K562 (cell line): Measurements from ENCODE around the gene REEP6. TPM values are rescaled to one million over a fixed set of nuclear protein-coding genes. Genes with fewer than 3 reads are reported as not detected.
A peak's percentile ranks its signal among the peaks of the same experiment; 100 is the strongest.

ENCODE experiments used
- FOS ChIP-seq: IDR thresholded peaks from 3 replicates; pipeline ENCODE4 v1.6.1; 2011; ENCODE audit not compliant: insufficient read length; ENCODE audit errors: extremely low read depth
- GTF2F1 ChIP-seq: IDR thresholded peaks from 2 replicates; pipeline ENCODE4 v1.6.1; 2011; ENCODE audit warnings: low read depth, low read length, improper control_type of control experiment
- HNRNPUL1 ChIP-seq: fragments of 200-400 bp; formaldehyde crosslinking; IDR thresholded peaks from 2 replicates; pipeline ENCODE4 v1.6.1; 2017; ENCODE audit warnings: low read length
- KDM4B ChIP-seq, 2 experiments: fragments of 450-650 bp in 1 of 2; sonication (generic) in 1 of 2; IDR thresholded peaks; 2 replicates each; pipeline ENCODE4 v1.6.1; 2016 to 2017; ENCODE audit warnings: borderline replicate concordance in 2 of 2, antibody characterized with exemption in 1 of 2, low read depth in 1 of 2, mild to moderate bottlenecking in 1 of 2
- KDM5B ChIP-seq: fragments of 200-600 bp; sonication (generic); IDR thresholded peaks from 2 replicates; pipeline ENCODE4 v1.6.1; 2012; ENCODE audit warnings: low read depth, mild to moderate bottlenecking, moderate library complexity, low read length, control low read depth, inconsistent platforms; ENCODE audit not compliant: insufficient replicate concordance
- KLF10 ChIP-seq: fragments of 250-450 bp; sonication (Bioruptor Pico); IDR thresholded peaks from 2 replicates; pipeline ENCODE4 v1.6.1; 2021; ENCODE audit warnings: matching md5 sums
- MTF1 ChIP-seq: fragments of 250-450 bp; sonication (Bioruptor Pico); IDR thresholded peaks from 2 replicates; pipeline ENCODE4 v1.9.0; 2021; ENCODE audit warnings: moderate library complexity, mild to moderate bottlenecking, inconsistent platforms, borderline replicate concordance
- NFYB ChIP-seq: IDR thresholded peaks from 2 replicates; pipeline ENCODE4 v1.6.1; 2011; ENCODE audit warnings: mild to moderate bottlenecking, moderate library complexity; ENCODE audit not compliant: insufficient read length; ENCODE audit errors: extremely low read depth
- NONO ChIP-seq, 2 experiments: fragments of 200-400 bp in 1 of 2; fragments of 450-650 bp in 1 of 2; formaldehyde crosslinking in 1 of 2; IDR thresholded peaks; 2 replicates each; pipeline ENCODE4 v1.6.1; 2017; ENCODE audit warnings: low read depth in 2 of 2, mild to moderate bottlenecking in 2 of 2, moderate library complexity in 2 of 2, low read length in 1 of 2
- PHTF2 ChIP-seq: fragments of 250-450 bp; sonication (Bioruptor Pico); IDR thresholded peaks from 2 replicates; pipeline ENCODE4 v1.5.0; 2021; ENCODE audit warnings: mild to moderate bottlenecking
- RBM22 ChIP-seq: fragments of 200-400 bp; formaldehyde crosslinking; IDR thresholded peaks from 2 replicates; pipeline ENCODE4 v1.6.1; 2018; ENCODE audit warnings: low read length, low read depth; ENCODE audit not compliant: poor library complexity, severe bottlenecking
- STAT5B ChIP-seq: fragments of 250-450 bp; sonication (Bioruptor Pico); IDR thresholded peaks from 2 replicates; pipeline ENCODE4 v1.8.0; 2021; ENCODE audit warnings: mild to moderate bottlenecking, inconsistent platforms
- TSC22D4 ChIP-seq: fragments of 450-650 bp; IDR thresholded peaks from 2 replicates; pipeline ENCODE4 v1.6.1; 2016; ENCODE audit warnings: missing genetic modification characterization, missing biosample characterization, control low read depth
- ZNF184 ChIP-seq: sonication (generic); formaldehyde crosslinking; IDR thresholded peaks from 2 replicates; pipeline ENCODE4 v1.5.0; 2020; ENCODE audit warnings: missing genetic modification reagents
- ZNF232 ChIP-seq: sonication (generic); formaldehyde crosslinking; IDR thresholded peaks from 2 replicates; pipeline ENCODE4 v1.8.0; 2022; ENCODE audit warnings: mild to moderate bottlenecking, missing genetic modification reagents
- polyA plus RNA-seq, 8 experiments: library from polyadenylated mRNA; depleted of rRNA in 4 of 8; stranded (reverse) in 5 of 8; unstranded in 3 of 8; fragments of >200 nt; fragmentation: Nextera tagmentation in 2 of 8; fragmentation: Illumina TruSeq in 1 of 8; extraction: Ambion mirVana in 2 of 8; extraction: Trizol in 1 of 8; gene quantifications; 2 replicates each; pipeline versions ENCODE4 v1.2.1 to v1.2.3, GENCODE V29; 2011 to 2014; ENCODE audit warnings: inconsistent platforms in 1 of 8, missing spikeins in 1 of 8
- total RNA-seq, 7 experiments: library from RNA; depleted of rRNA in 6 of 7; stranded (reverse); fragments of >200 nt in 6 of 7; fragmentation: Illumina TruSeq in 2 of 7; extraction: Trizol in 2 of 7; gene quantifications; 2 replicates each; pipeline versions ENCODE4 v1.2.1 to v1.2.3, GENCODE V29; 2011 to 2021; ENCODE audit warnings: low replicate concordance in 1 of 7
- TF ChIP-seq, protein P1 (sequence below): fragments of 450-650 bp; conservative IDR thresholded peaks from 2 replicates; pipeline ENCODE4 v1.6.1; 2016; ENCODE audit warnings: missing genetic modification characterization, low read depth, mild to moderate bottlenecking, control low read depth, missing compliant biosample characterization
- TF ChIP-seq, protein P2 (sequence below): sonication (generic); formaldehyde crosslinking; IDR thresholded peaks from 2 replicates; pipeline ENCODE4 v1.8.1; 2022; ENCODE audit warnings: missing genetic modification reagents

Gene REEP6
- total and polyA plus RNA-seq, 9 of the 15 experiments (the other 6 are each of a cell fraction or from before 2014, with no cell fraction given), result 1.2 to 64.2 (median 12.7) TPM

GRCh38 chr19:1456121-1456900 lies 34.7 kb upstream of the REEP6 start (continued):
- TF ChIP-seq FOS (no peak), KLF10 (no peak), KDM5B (no peak), HNRNPUL1 (no peak), RBM22 (peak; percentile 47), KDM4B (IDR thresholded peaks at IDR 0.05; ENCODE audit: borderline replicate concordance in 2 of 2, low read depth in 1 of 2) (no peak), PHTF2 (no peak), STAT5B (CRISPR knock-in tag) (no peak), TSC22D4 (tag) (no peak), MTF1 (no peak), NFYB (no peak), ZNF184 (no peak), GTF2F1 (no peak), ZNF232 (no peak), NONO (IDR thresholded peaks at IDR 0.05; ENCODE audit: low read depth in 2 of 2, low read length in 1 of 2) (0 out of 4 replicates have a peak, but pooled peaks of 1 of the 2 experiments have one; percentile 5)
- TF ChIP-seq, protein P1, sequence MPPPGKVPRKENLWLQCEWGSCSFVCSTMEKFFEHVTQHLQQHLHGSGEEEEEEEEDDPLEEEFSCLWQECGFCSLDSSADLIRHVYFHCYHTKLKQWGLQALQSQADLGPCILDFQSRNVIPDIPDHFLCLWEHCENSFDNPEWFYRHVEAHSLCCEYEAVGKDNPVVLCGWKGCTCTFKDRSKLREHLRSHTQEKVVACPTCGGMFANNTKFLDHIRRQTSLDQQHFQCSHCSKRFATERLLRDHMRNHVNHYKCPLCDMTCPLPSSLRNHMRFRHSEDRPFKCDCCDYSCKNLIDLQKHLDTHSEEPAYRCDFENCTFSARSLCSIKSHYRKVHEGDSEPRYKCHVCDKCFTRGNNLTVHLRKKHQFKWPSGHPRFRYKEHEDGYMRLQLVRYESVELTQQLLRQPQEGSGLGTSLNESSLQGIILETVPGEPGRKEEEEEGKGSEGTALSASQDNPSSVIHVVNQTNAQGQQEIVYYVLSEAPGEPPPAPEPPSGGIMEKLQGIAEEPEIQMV (tag), result no peak
- TF ChIP-seq, protein P2, sequence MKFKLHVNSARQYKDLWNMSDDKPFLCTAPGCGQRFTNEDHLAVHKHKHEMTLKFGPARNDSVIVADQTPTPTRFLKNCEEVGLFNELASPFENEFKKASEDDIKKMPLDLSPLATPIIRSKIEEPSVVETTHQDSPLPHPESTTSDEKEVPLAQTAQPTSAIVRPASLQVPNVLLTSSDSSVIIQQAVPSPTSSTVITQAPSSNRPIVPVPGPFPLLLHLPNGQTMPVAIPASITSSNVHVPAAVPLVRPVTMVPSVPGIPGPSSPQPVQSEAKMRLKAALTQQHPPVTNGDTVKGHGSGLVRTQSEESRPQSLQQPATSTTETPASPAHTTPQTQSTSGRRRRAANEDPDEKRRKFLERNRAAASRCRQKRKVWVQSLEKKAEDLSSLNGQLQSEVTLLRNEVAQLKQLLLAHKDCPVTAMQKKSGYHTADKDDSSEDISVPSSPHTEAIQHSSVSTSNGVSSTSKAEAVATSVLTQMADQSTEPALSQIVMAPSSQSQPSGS (CRISPR knock-in tag), result no peak
